ENCODE data around the gene SQOR. TPM values are rescaled to one million over a fixed set of nuclear protein-coding genes. Genes with fewer than 3 reads are reported as not detected.

Gene SQOR
- total RNA-seq, 1 donor, result 122 TPM

DNA sequence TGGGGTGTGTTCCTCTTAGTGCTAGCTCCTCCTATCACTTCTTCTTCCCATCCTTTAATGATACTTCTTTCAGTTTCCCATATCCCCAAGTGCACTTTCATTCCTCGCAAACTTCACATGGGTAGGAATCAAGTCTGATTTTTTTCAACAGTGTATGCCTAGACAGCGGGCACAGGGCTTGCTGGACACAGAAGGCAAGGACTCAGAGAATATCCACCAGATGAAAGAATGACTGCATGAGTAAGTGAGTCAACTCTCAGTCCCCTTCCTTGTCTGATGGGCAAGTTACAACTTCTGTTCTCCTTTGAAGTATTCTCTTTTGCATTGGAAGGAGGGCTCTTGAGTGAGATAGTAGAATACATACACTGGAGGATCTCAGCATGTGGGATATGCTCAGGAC lies 3.1 kb upstream of the SQOR start:
- H3K9me3 ChIP-seq (ENCODE audit: low read depth, low read length), result no peaks in the 10 kb centered on the region
- peaks cover 18% of the 10 kb centered on the region for H3K4me1 ChIP-seq (ENCODE audit: insufficient read depth, low read length)
- no peaks in the 10 kb centered on the region for H3K36me3 ChIP-seq (ENCODE audit: insufficient read depth, low read length)
- H2AFZ ChIP-seq (ENCODE audit: low read length), result peak overlapping the region; percentile 87
- no peaks in the 10 kb centered on the region for H3K27me3 ChIP-seq (ENCODE audit: insufficient read depth, low read length)
- peak overlapping the region; percentile 55 for H3K4me3 ChIP-seq (ENCODE audit: insufficient read depth, low read length)
- peak; percentile 79 for DNase-seq (ENCODE audit: insufficient read length, low spot score, missing footprints)
- no peaks in the 10 kb centered on the region for H4K20me1 ChIP-seq (ENCODE audit: insufficient read depth, low read length)
- peaks cover 8% of the 10 kb centered on the region for H3K79me2 ChIP-seq (ENCODE audit: insufficient read depth, low read length)
- H3K4me2 ChIP-seq (ENCODE audit: insufficient read depth, low read length), result peak overlapping the region; percentile 83
- H3K27ac ChIP-seq (ENCODE audit: low read depth, low read length), result peak overlapping the region; percentile 76
- TF ChIP-seq, protein P1, sequence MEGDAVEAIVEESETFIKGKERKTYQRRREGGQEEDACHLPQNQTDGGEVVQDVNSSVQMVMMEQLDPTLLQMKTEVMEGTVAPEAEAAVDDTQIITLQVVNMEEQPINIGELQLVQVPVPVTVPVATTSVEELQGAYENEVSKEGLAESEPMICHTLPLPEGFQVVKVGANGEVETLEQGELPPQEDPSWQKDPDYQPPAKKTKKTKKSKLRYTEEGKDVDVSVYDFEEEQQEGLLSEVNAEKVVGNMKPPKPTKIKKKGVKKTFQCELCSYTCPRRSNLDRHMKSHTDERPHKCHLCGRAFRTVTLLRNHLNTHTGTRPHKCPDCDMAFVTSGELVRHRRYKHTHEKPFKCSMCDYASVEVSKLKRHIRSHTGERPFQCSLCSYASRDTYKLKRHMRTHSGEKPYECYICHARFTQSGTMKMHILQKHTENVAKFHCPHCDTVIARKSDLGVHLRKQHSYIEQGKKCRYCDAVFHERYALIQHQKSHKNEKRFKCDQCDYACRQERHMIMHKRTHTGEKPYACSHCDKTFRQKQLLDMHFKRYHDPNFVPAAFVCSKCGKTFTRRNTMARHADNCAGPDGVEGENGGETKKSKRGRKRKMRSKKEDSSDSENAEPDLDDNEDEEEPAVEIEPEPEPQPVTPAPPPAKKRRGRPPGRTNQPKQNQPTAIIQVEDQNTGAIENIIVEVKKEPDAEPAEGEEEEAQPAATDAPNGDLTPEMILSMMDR (IDR thresholded peaks at IDR 0.05; ENCODE audit: extremely low read depth, low read depth, low read length), result no peak

DNA sequence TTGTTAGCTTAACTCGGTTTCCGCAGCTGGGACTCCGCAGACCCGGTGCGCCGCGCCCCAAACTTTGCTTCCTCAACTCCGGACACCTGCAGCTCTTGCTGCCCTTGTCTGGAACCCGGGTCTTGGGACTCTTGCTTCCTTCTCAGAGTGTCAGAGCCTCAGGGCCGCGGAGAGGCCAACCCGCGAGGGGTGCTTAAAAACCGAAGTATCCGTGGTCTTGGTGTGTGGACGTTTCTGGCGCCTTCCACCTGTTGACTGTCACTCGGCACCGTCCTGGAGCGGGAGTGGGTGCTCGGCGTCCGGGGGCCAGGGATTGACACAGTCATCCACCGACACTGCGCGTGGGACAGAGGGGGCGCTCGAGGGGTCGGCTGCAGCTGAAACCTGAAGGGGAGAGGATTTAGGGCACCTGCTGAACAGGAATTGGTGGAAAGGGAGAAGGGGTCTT lies 386 bp downstream of the SQOR start:
- H3K9me3 ChIP-seq (ENCODE audit: low read depth, low read length), result no peaks in the 10 kb centered on the region
- no peaks in the 10 kb centered on the region for H3K36me3 ChIP-seq (ENCODE audit: insufficient read depth, low read length)
- H3K27ac ChIP-seq (ENCODE audit: low read depth, low read length), result peak overlapping the region; percentile 68
- H3K79me2 ChIP-seq (ENCODE audit: insufficient read depth, low read length), result peaks cover 30% of the 10 kb centered on the region
- H4K20me1 ChIP-seq (ENCODE audit: insufficient read depth, low read length), result no peaks in the 10 kb centered on the region
- TF ChIP-seq, protein P1 (IDR thresholded peaks at IDR 0.05; ENCODE audit: extremely low read depth, low read depth, low read length), result peak; percentile 44
- no peaks in the 10 kb centered on the region for H3K27me3 ChIP-seq (ENCODE audit: insufficient read depth, low read length)
- peak overlapping the region; percentile 86 for H3K4me3 ChIP-seq (ENCODE audit: insufficient read depth, low read length)
- peak overlapping the region; percentile 89 for H3K4me2 ChIP-seq (ENCODE audit: insufficient read depth, low read length)
- DNase-seq (ENCODE audit: insufficient read length, low spot score, missing footprints), result no peak
- H2AFZ ChIP-seq (ENCODE audit: low read length), result peak overlapping the region; percentile 88
- peaks cover 43% of the 10 kb centered on the region for H3K4me1 ChIP-seq (ENCODE audit: insufficient read depth, low read length)

DNA sequence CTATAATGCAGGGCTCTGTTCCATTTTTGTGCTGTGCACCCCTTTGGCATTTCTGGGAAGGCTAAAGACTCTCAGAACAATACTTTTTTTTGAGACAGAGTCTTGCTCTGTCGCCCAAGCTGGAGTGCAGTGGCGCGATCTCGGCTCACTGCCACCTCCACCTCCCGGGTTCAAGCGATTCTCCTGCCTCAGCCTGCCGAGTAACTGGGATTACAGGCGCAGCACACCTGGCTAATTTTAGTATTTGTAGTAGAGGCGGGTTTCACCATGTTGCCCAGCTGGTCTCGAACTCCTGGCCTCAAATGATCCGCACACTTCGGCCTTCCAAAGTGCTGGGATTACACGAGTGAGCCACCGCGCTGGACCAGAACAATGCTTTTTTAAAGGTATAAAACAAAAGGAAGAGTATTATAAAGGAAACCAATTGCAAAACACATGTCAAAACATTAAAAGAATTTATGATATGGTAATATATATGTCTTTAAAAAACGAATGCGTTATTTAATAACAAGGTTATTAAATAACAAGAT lies 999 bp downstream of the SQOR start:
- peak overlapping the region; percentile 89 for H3K4me2 ChIP-seq (ENCODE audit: insufficient read depth, low read length)
- peak overlapping the region; percentile 68 for H3K27ac ChIP-seq (ENCODE audit: low read depth, low read length)
- H3K9me3 ChIP-seq (ENCODE audit: low read depth, low read length), result no peaks in the 10 kb centered on the region
- peaks cover 44% of the 10 kb centered on the region for H3K4me1 ChIP-seq (ENCODE audit: insufficient read depth, low read length)
- TF ChIP-seq, protein P1 (IDR thresholded peaks at IDR 0.05; ENCODE audit: extremely low read depth, low read depth, low read length), result no peak
- H2AFZ ChIP-seq (ENCODE audit: low read length), result peak overlapping the region; percentile 88
- no peaks in the 10 kb centered on the region for H4K20me1 ChIP-seq (ENCODE audit: insufficient read depth, low read length)
- peaks cover 31% of the 10 kb centered on the region for H3K79me2 ChIP-seq (ENCODE audit: insufficient read depth, low read length)
- no peak for DNase-seq (ENCODE audit: insufficient read length, low spot score, missing footprints)
- no peaks in the 10 kb centered on the region for H3K36me3 ChIP-seq (ENCODE audit: insufficient read depth, low read length)
- H3K4me3 ChIP-seq (ENCODE audit: insufficient read depth, low read length), result peak overlapping the region; percentile 86
- H3K27me3 ChIP-seq (ENCODE audit: insufficient read depth, low read length), result no peaks in the 10 kb centered on the region

DNA sequence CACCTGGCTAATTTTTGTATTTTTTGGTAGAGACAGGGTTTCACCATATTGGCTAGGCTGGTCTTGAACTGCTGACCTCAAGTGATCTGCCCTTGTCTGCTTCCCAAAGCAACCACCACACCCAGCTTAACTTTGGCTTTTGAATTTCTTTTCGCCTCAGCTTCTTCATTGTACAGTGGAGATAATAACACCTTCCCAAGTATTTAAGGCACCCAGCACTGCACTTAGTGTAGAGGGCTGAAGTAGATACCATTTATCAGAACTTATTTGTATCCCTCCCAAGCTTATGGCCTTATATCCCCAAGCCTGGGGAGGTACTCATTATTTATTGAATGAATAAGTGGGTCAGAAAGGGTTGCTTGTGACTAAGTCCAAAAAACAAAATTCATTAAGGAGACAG lies 2.3 kb downstream of the SQOR start:
- DNase-seq (ENCODE audit: insufficient read length, low spot score, missing footprints), result peak; percentile 25
- Histone ChIP-seq H3K4me2 (ENCODE audit: insufficient read depth, low read length) (peak overlapping the region; percentile 81), H3K4me1 (ENCODE audit: insufficient read depth, low read length) (peaks cover 47% of the 10 kb centered on the region), H3K36me3 (ENCODE audit: insufficient read depth, low read length) (no peaks in the 10 kb centered on the region), H3K79me2 (ENCODE audit: insufficient read depth, low read length) (peaks cover 31% of the 10 kb centered on the region), H2AFZ (ENCODE audit: low read length) (no peak overlapping the region), H3K27ac (ENCODE audit: low read depth, low read length) (peak overlapping the region; percentile 94), H3K4me3 (ENCODE audit: insufficient read depth, low read length) (peak overlapping the region; percentile 46), H3K9me3 (ENCODE audit: low read depth, low read length) (no peaks in the 10 kb centered on the region), H4K20me1 (ENCODE audit: insufficient read depth, low read length) (no peaks in the 10 kb centered on the region), H3K27me3 (ENCODE audit: insufficient read depth, low read length) (no peaks in the 10 kb centered on the region)
- TF ChIP-seq, protein P1 (IDR thresholded peaks at IDR 0.05; ENCODE audit: extremely low read depth, low read depth, low read length), result no peak

Measured in osteoblast (primary cell).